H1 (cell line): ENCODE results near the gene CFAP100. TPM values are rescaled to one million over a fixed set of nuclear protein-coding genes. Genes with fewer than 3 reads are reported as not detected.

Experiments
- CTCF ChIA-PET: fragments of 300-600 bp; sonication (Branson Sonifier 250); formaldehyde crosslinking; loops from one replicate; lab custom pipeline; 2021; ENCODE audit not compliant: partially characterized antibody; lab: Charles Lee
- POLR2A ChIA-PET: fragments of 300-600 bp; sonication (Branson Sonifier 250); formaldehyde crosslinking; loops from one replicate; lab custom pipeline; 2021; ENCODE audit warnings: inconsistent platforms; ENCODE audit not compliant: partially characterized antibody; lab: Charles Lee
- DNase-seq, 2 experiments: peaks; one replicate each; pipeline versions ENCODE4 v3.0.0 to v3.0.0-alpha.2; 2010 to 2022; ENCODE audit warnings: low spot score in 2 of 2, low read depth in 1 of 2, mixed read lengths in 1 of 2
- FAIRE-seq: peaks from 2 replicates; lab custom pipeline; 2011; peaks lifted over from hg19 to GRCh38; lab: Jason Lieb, UNC
- H2AFZ ChIP-seq: 2 replicates; pipeline ENCODE4 v1.8.1; 2012; ENCODE audit warnings: low read length, inconsistent platforms
- H2AK5ac ChIP-seq: 2 replicates; pipeline ENCODE4 v1.6.1; 2013; ENCODE audit warnings: low read depth, low read length
- H2BK120ac ChIP-seq: replicated peaks from 2 replicates; pipeline ENCODE3; 2013; ENCODE audit warnings: low read depth, low read length, inconsistent platforms
- H2BK12ac ChIP-seq: 2 replicates; pipeline ENCODE4 v1.6.1; 2013; ENCODE audit warnings: low read depth, low read length
- H2BK15ac ChIP-seq: 2 replicates; pipeline ENCODE4 v1.6.1; 2013; ENCODE audit warnings: low read length
- H2BK20ac ChIP-seq: 2 replicates; pipeline ENCODE4 v1.6.1; 2013; ENCODE audit warnings: low read length
- H2BK5ac ChIP-seq: 2 replicates; pipeline ENCODE4 v1.6.1; 2013; ENCODE audit warnings: low read depth, low read length
- H3K14ac ChIP-seq: 2 replicates; pipeline ENCODE4 v1.6.1; 2013; ENCODE audit warnings: inconsistent platforms; ENCODE audit not compliant: insufficient read length
- H3K18ac ChIP-seq: 2 replicates; pipeline ENCODE4 v1.6.1; 2013; ENCODE audit warnings: low read length; ENCODE audit errors: extremely low read depth
- H3K23ac ChIP-seq: 2 replicates; pipeline ENCODE4 v1.6.1; 2013; ENCODE audit warnings: inconsistent platforms; ENCODE audit not compliant: insufficient read length
- H3K23me2 ChIP-seq: 2 replicates; pipeline ENCODE4 v1.6.1; 2013; ENCODE audit warnings: low read depth, low read length
- H3K27ac ChIP-seq: 2 replicates; pipeline ENCODE4 v1.6.1; 2011; ENCODE audit warnings: low read depth, low read length, inconsistent platforms
- H3K27me3 ChIP-seq, 4 experiments: replicated peaks in 1 of 4; 1 replicate in 1 of 4; 2 replicates in 3 of 4; pipeline versions ENCODE4 v1.6.1 to v1.8.1; 2011 to 2013; ENCODE audit warnings: low read length in 3 of 4, mild to moderate bottlenecking in 3 of 4, inconsistent platforms in 2 of 4, mixed read lengths in 2 of 4, moderate library complexity in 1 of 4; ENCODE audit not compliant: control insufficient read depth in 3 of 4, insufficient read depth in 3 of 4; ENCODE audit errors: extremely low read depth in 1 of 4
- H3K36me3 ChIP-seq, 4 experiments: 2 replicates each; pipeline versions ENCODE4 v1.6.1 to v1.8.1; 2011 to 2013; ENCODE audit warnings: mild to moderate bottlenecking in 4 of 4, low read length in 3 of 4, moderate library complexity in 2 of 4, control low read depth in 1 of 4, inconsistent platforms in 1 of 4; ENCODE audit not compliant: insufficient read depth in 4 of 4, control insufficient read depth in 2 of 4
- H3K4ac ChIP-seq: replicated peaks from 2 replicates; pipeline ENCODE3; 2013; ENCODE audit warnings: low read length, low read depth, mixed read lengths, inconsistent platforms; ENCODE audit not compliant: insufficient read length
- H3K4me1 ChIP-seq, 4 experiments: replicated peaks in 1 of 4; 1 replicate in 1 of 4; 2 replicates in 3 of 4; pipeline versions ENCODE4 v1.6.1 to v1.8.1; 2011 to 2013; ENCODE audit warnings: low read length in 3 of 4, inconsistent platforms in 2 of 4, mixed read lengths in 1 of 4; ENCODE audit not compliant: insufficient read depth in 4 of 4, control insufficient read depth in 3 of 4
- H3K4me2 ChIP-seq, 2 experiments: 2 replicates each; pipeline versions ENCODE4 v1.6.1 to v1.8.1; 2011 to 2013; ENCODE audit warnings: low read depth in 2 of 2, low read length in 2 of 2, control low read depth in 1 of 2, inconsistent platforms in 1 of 2, mild to moderate bottlenecking in 1 of 2; ENCODE audit not compliant: insufficient read depth in 1 of 2
- H3K4me3 ChIP-seq, 4 experiments: fragments of 200-600, 300-600 bp in 1 of 4; sonication (generic), shearing (Covaris generic), sonication (Bioruptor Twin) in 1 of 4; 2 replicates each; pipeline versions ENCODE4 v1.5.1 to v1.8.1; 2011 to 2016; ENCODE audit warnings: low read length in 4 of 4, low read depth in 3 of 4, control low read depth in 2 of 4, inconsistent platforms in 2 of 4, mild to moderate bottlenecking in 2 of 4, mixed read lengths in 1 of 4, moderate library complexity in 1 of 4; ENCODE audit not compliant: insufficient read depth in 2 of 4; ENCODE audit errors: extremely low read depth in 1 of 4
- H3K56ac ChIP-seq: replicated peaks from 2 replicates; pipeline ENCODE3; 2013; ENCODE audit warnings: low read depth, mild to moderate bottlenecking, mixed read lengths, low read length, inconsistent platforms; ENCODE audit not compliant: insufficient read length
- H3K79me1 ChIP-seq: 2 replicates; pipeline ENCODE4 v1.6.1; 2013; ENCODE audit warnings: low read depth, low read length, control low read depth
- H3K79me2 ChIP-seq, 2 experiments: 2 replicates each; pipeline versions ENCODE4 v1.6.1 to v1.8.1; 2012 to 2013; ENCODE audit warnings: low read length in 2 of 2, mild to moderate bottlenecking in 2 of 2, inconsistent platforms in 1 of 2; ENCODE audit not compliant: insufficient read depth in 2 of 2, control insufficient read depth in 1 of 2
- H3K9ac ChIP-seq, 4 experiments: replicated peaks in 1 of 4; 1 replicate in 1 of 4; 2 replicates in 3 of 4; pipeline versions ENCODE4 v1.6.1 to v1.8.1; 2011 to 2013; ENCODE audit warnings: low read depth in 3 of 4, low read length in 3 of 4, control low read depth in 2 of 4, mild to moderate bottlenecking in 2 of 4, moderate library complexity in 2 of 4, inconsistent platforms in 1 of 4; ENCODE audit errors: extremely low read depth in 1 of 4
- H3K9me3 ChIP-seq, 2 experiments: 2 replicates each; pipeline versions ENCODE4 v1.6.1 to v1.8.1; 2012 to 2013; ENCODE audit warnings: mild to moderate bottlenecking in 2 of 2, moderate library complexity in 2 of 2, control low read depth in 1 of 2, inconsistent platforms in 1 of 2, low read depth in 1 of 2, low read length in 1 of 2, mixed read lengths in 1 of 2; ENCODE audit not compliant: insufficient read depth in 2 of 2
- H4K20me1 ChIP-seq, 2 experiments: replicated peaks in 1 of 2; 2 replicates each; pipeline versions ENCODE3 to v1.8.1; 2011 to 2013; ENCODE audit warnings: inconsistent platforms in 2 of 2, low read length in 2 of 2, mild to moderate bottlenecking in 1 of 2; ENCODE audit not compliant: insufficient read depth in 2 of 2, control insufficient read depth in 1 of 2
- H4K5ac ChIP-seq: 2 replicates; pipeline ENCODE4 v1.6.1; 2013; ENCODE audit warnings: low read length, low read depth, mixed read lengths, inconsistent platforms; ENCODE audit not compliant: insufficient read length
- H4K8ac ChIP-seq: 2 replicates; pipeline ENCODE4 v1.8.0; 2013; ENCODE audit warnings: mild to moderate bottlenecking, moderate library complexity, low read length, inconsistent platforms; ENCODE audit not compliant: insufficient read depth; ENCODE audit errors: extremely low read depth
- H4K91ac ChIP-seq: replicated peaks from 2 replicates; pipeline ENCODE3; 2013; ENCODE audit warnings: low read length, mixed read lengths, inconsistent platforms; ENCODE audit not compliant: insufficient read length
- SIRT6 ChIP-seq: IDR thresholded peaks from one replicate; pipeline ENCODE4 v1.7.1; 2012; ENCODE audit warnings: low read length, inconsistent platforms
- SP4 ChIP-seq: IDR thresholded peaks from 2 replicates; pipeline ENCODE4 v1.6.1; 2012; ENCODE audit warnings: low read length, inconsistent platforms
- ZNF274 ChIP-seq: IDR thresholded peaks from 2 replicates; pipeline ENCODE4 v1.7.0; 2012; ENCODE audit warnings: low read length, borderline replicate concordance; ENCODE audit errors: extremely low read depth
- WGBS, 2 experiments: shearing (Covaris generic) in 1 of 2; methylation state at CpG; one replicate each; pipeline versions ENCODE4 v1.1.6 to v1.1.7; 2013 to 2015; ENCODE audit warnings: low lambda C conversion rate in 2 of 2, mixed read lengths in 2 of 2, inconsistent platforms in 1 of 2, low coverage in 1 of 2, missing lambda C conversion rate in 1 of 2; ENCODE audit not compliant: insufficient replicate concordance in 2 of 2, insufficient coverage in 1 of 2, insufficient read length in 1 of 2; ENCODE audit errors: extremely low coverage in 1 of 2, missing lambda C conversion rate in 1 of 2; 5-methylcytosine and 5-hydroxymethylcytosine counted together
- polyA plus RNA-seq, 7 experiments: library from polyadenylated mRNA; depleted of rRNA in 3 of 7; stranded (reverse) in 5 of 7; unstranded in 2 of 7; fragments of >200 nt in 5 of 7; fragments of 200-250 nt in 2 of 7; gene quantifications; 1 replicate in 5 of 7; 2 replicates in 1 of 7; 4 replicates in 1 of 7; pipeline versions ENCODE4 v1.2.1 to v1.2.3, GENCODE V29; 2011 to 2013; ENCODE audit warnings: missing spikeins in 2 of 7, mixed read lengths in 2 of 7
- total RNA-seq: library from RNA; stranded (reverse); fragmentation: NEBNext Ultra II Directional; extraction: Animal tissue kit (Norgen Biotek cat#: 25700); gene quantifications from 2 replicates; pipeline ENCODE4 v1.2.1, GENCODE V29; 2021
- TF ChIP-seq, protein P1 (sequence below): IDR thresholded peaks from 2 replicates; pipeline ENCODE4 v1.6.1; 2012; ENCODE audit warnings: low read length, inconsistent platforms

CFAP100 gene
- total and polyA plus RNA-seq, 2 of the 8 experiments (the other 6 are each of a cell fraction or from before 2014, with no cell fraction given), result 0.17 TPM; not detected in 1

DNA sequence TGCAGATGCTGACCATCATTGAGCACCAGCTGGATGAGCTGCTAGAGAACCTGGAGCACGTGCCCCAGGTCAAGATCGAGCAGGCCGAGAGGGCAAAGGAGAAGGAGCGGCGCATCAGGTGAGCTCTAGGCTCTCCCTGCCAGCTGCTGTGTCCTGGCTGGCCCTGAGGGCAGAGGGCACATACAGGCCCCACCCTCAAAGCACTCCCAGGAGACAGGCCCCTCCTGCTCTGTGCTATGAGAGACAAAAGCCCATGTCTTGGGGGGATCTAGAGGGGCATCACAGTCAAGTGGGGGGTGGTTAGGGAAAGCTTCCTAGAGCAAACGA lies 39.5 kb downstream of the CFAP100 start:
- no peak overlapping the region for H3K4me3 ChIP-seq
- TF ChIP-seq SIRT6, result no peak
- no peak for TF ChIP-seq SP4
- TF ChIP-seq, protein P1, sequence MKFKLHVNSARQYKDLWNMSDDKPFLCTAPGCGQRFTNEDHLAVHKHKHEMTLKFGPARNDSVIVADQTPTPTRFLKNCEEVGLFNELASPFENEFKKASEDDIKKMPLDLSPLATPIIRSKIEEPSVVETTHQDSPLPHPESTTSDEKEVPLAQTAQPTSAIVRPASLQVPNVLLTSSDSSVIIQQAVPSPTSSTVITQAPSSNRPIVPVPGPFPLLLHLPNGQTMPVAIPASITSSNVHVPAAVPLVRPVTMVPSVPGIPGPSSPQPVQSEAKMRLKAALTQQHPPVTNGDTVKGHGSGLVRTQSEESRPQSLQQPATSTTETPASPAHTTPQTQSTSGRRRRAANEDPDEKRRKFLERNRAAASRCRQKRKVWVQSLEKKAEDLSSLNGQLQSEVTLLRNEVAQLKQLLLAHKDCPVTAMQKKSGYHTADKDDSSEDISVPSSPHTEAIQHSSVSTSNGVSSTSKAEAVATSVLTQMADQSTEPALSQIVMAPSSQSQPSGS, result no peak
- no peak for TF ChIP-seq ZNF274

More for the DNA sequence above, 39.5 kb downstream of the CFAP100 start:
- no peaks in the 10 kb centered on the region for H3K23me2 ChIP-seq
- no peak overlapping the region for H3K4ac ChIP-seq
- 87% methylated on average over 6 of the region's 6 CpGs; no CpG with 5 or more reads in 1 of the 2 experiments for WGBS, 2 experiments
- H3K27ac ChIP-seq, result no peak overlapping the region
- no peaks in the 10 kb centered on the region for H3K27me3 ChIP-seq
- DNase-seq (peak in 1 of 2 experiments; percentile 39), FAIRE-seq (no peak)
- no peak overlapping the region for H2BK15ac ChIP-seq
- peaks cover 0 to 4% (median 0%) of the 10 kb centered on the region in 4 experiments; a peak in 2 of 8 replicates for H3K36me3 ChIP-seq
- H4K91ac ChIP-seq, result no peak overlapping the region
- no peak overlapping the region for H4K5ac ChIP-seq
- H4K8ac ChIP-seq, result no peak overlapping the region
- H3K18ac ChIP-seq, result no peak overlapping the region
- no peak overlapping the region for H3K23ac ChIP-seq
- POLR2A ChIA-PET, result interaction anchor here (1.3 to 2.8 kb wide), 2 partner anchors 12 to 18 kb away, joined by 7 to 13 read pairs; no protein-coding TSS in a partner anchor
- H3K9me3 ChIP-seq, result no peaks in the 10 kb centered on the region
- H2BK20ac ChIP-seq, result no peak overlapping the region
- no peaks in the 10 kb centered on the region; the same call in 1 of the 2 replicates for H3K79me1 ChIP-seq
- no peak overlapping the region for H2AFZ ChIP-seq
- H4K20me1 ChIP-seq, result peaks cover 1 to 4% of the 10 kb centered on the region in 2 experiments
- H2BK5ac ChIP-seq, result no peak overlapping the region
- H3K14ac ChIP-seq, result no peak overlapping the region
- no peak overlapping the region for H3K9ac ChIP-seq
- no peak overlapping the region for H2BK12ac ChIP-seq
- CTCF ChIA-PET, result interaction anchor here (0.7 to 2.0 kb wide), 5 partner anchors 7 to 277 kb away, joined by 3 to 6 read pairs (median 3); no protein-coding TSS in a partner anchor
- no peaks in the 10 kb centered on the region; a peak in 1 of 7 replicates for H3K4me1 ChIP-seq
- no peak overlapping the region for H3K56ac ChIP-seq
- no peak overlapping the region for H2BK120ac ChIP-seq
- no peak overlapping the region for H2AK5ac ChIP-seq
- no peaks in the 10 kb centered on the region for H3K79me2 ChIP-seq
- no peak overlapping the region for H3K4me2 ChIP-seq
